Astrocyte (in vitro differentiated cells and primary cell): ENCODE results near the gene PSG6. TPM values are rescaled to one million over a fixed set of nuclear protein-coding genes. Genes with fewer than 3 reads are reported as not detected.
A peak's percentile ranks its signal among the peaks of the same experiment; 100 is the strongest.
"Not testable (repeated sequence)": the region's sequence is repeated elsewhere in the genome, so short reads cannot be mapped to it uniquely, and the experiment has no call there.

Experiments
- DNase-seq: peaks from one replicate; pipeline ENCODE4 v3.0.0-alpha.2; 2010; ENCODE audit warnings: low read depth
- FAIRE-seq: peaks from 2 replicates; lab custom pipeline; 2011; peaks lifted over from hg19 to GRCh38; lab: Jason Lieb, UNC
- H2AFZ ChIP-seq: 2 replicates; pipeline ENCODE4 v1.6.0; 2012; ENCODE audit warnings: low read depth, low read length, inconsistent platforms
- H3K27ac ChIP-seq: 2 replicates; pipeline ENCODE4 v1.5.1; 2011; ENCODE audit warnings: low read depth, low read length, inconsistent platforms
- H3K27me3 ChIP-seq: 2 replicates; pipeline ENCODE4 v1.6.0; 2011; ENCODE audit warnings: low read length, inconsistent platforms; ENCODE audit not compliant: insufficient read depth
- H3K36me3 ChIP-seq: 2 replicates; pipeline ENCODE4 v1.5.1; 2011; ENCODE audit warnings: low read length, inconsistent platforms; ENCODE audit not compliant: insufficient read depth
- H3K4me1 ChIP-seq: 2 replicates; pipeline ENCODE4 v1.5.1; 2011; ENCODE audit warnings: low read length, inconsistent platforms; ENCODE audit not compliant: insufficient read depth
- H3K4me2 ChIP-seq: 2 replicates; pipeline ENCODE4 v1.6.0; 2012; ENCODE audit warnings: low read length, inconsistent platforms
- H3K4me3 ChIP-seq: 2 replicates; pipeline ENCODE4 v1.5.1; 2011; ENCODE audit warnings: low read depth, mild to moderate bottlenecking, low read length, inconsistent platforms; ENCODE audit not compliant: insufficient read depth
- H3K79me2 ChIP-seq: 2 replicates; pipeline ENCODE4 v1.6.0; 2012; ENCODE audit warnings: mild to moderate bottlenecking, low read length, inconsistent platforms; ENCODE audit not compliant: insufficient read depth
- H3K9ac ChIP-seq: 2 replicates; pipeline ENCODE4 v1.6.0; 2012; ENCODE audit warnings: mild to moderate bottlenecking, low read length, inconsistent platforms
- H3K9me3 ChIP-seq: 2 replicates; pipeline ENCODE4 v1.5.1; 2012; ENCODE audit warnings: low read depth, mild to moderate bottlenecking, low read length, inconsistent platforms; ENCODE audit not compliant: insufficient read depth
- H4K20me1 ChIP-seq: 2 replicates; pipeline ENCODE4 v1.6.0; 2012; ENCODE audit warnings: low read length, inconsistent platforms; ENCODE audit not compliant: insufficient read depth
- H3K27ac Mint-ChIP-seq: one replicate; pipeline ENCODE4 v1.8.0; 2021; ENCODE audit warnings: mild to moderate bottlenecking, mixed read lengths; ENCODE audit not compliant: unreplicated experiment
- H3K27me3 Mint-ChIP-seq: one replicate; pipeline ENCODE4 v1.8.0; 2021; ENCODE audit warnings: low read depth, mixed read lengths; ENCODE audit not compliant: unreplicated experiment
- H3K36me3 Mint-ChIP-seq: one replicate; pipeline ENCODE4 v1.8.0; 2021; ENCODE audit warnings: low read depth, mixed read lengths; ENCODE audit not compliant: unreplicated experiment
- H3K4me1 Mint-ChIP-seq: one replicate; pipeline ENCODE4 v1.8.0; 2021; ENCODE audit warnings: low read depth, mixed read lengths; ENCODE audit not compliant: unreplicated experiment
- H3K4me3 Mint-ChIP-seq: one replicate; pipeline ENCODE4 v1.8.0; 2021; ENCODE audit warnings: mild to moderate bottlenecking, moderate library complexity, mixed read lengths; ENCODE audit not compliant: unreplicated experiment
- H3K9me3 Mint-ChIP-seq: one replicate; pipeline ENCODE4 v1.8.0; 2021; ENCODE audit warnings: mild to moderate bottlenecking, mixed read lengths; ENCODE audit not compliant: unreplicated experiment
- EZH2 ChIP-seq: IDR thresholded peaks from 2 replicates; pipeline ENCODE4 v1.6.1; 2012; ENCODE audit warnings: mild to moderate bottlenecking, low read length, inconsistent platforms; ENCODE audit not compliant: insufficient read depth
- total RNA-seq: library from RNA; stranded (reverse); gene quantifications from 2 replicates; pipeline ENCODE4 v1.2.1, GENCODE V29; 2021
- TF ChIP-seq, protein P1 (sequence below): IDR thresholded peaks from 2 replicates; pipeline ENCODE4 v1.5.1; 2011; ENCODE audit warnings: low read depth, mild to moderate bottlenecking, inconsistent platforms, low read length, moderate library complexity; ENCODE audit not compliant: insufficient read depth

The PSG6 gene
- total RNA-seq, 1 donor from 2014 or later = 0.23 TPM

DNA sequence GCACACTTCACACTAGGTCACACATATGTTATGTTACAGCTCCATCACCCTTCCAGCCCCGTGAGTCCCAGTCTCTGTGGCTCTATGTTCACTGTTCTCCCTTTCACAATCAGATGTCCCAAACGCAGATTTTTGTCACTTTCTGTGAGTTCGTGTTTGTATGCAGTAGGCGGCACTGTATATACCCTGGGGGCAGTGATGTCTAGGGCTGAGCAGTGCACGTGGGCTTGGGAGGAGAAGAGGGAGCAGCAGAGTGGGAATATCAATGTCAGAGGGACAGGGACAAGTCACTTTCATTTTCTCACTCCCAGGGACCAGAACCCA lies 60.2 kb downstream of the PSG6 start:
- no peaks in the 10 kb centered on the region for H3K36me3 ChIP-seq
- Mint-ChIP-seq H3K27ac (no peak overlapping the region), H3K9me3 (peaks cover 30% of the 10 kb centered on the region), H3K4me3 (no peak overlapping the region), H3K36me3 (peaks cover 3% of the 10 kb centered on the region), H3K27me3 (no peaks in the 10 kb centered on the region), H3K4me1 (no peaks in the 10 kb centered on the region)
- no peak overlapping the region for H3K4me2 ChIP-seq
- no peak overlapping the region for H3K9ac ChIP-seq
- peaks cover under 1% of the 10 kb centered on the region for H3K4me1 ChIP-seq
- H3K9me3 ChIP-seq = no peaks in the 10 kb centered on the region
- DNase-seq (no peak), FAIRE-seq (no peak)
- no peak overlapping the region for H3K4me3 ChIP-seq
- H3K27ac ChIP-seq = no peak overlapping the region
- H2AFZ ChIP-seq = no peak overlapping the region
- H3K27me3 ChIP-seq = no peaks in the 10 kb centered on the region
- TF ChIP-seq, protein P1, sequence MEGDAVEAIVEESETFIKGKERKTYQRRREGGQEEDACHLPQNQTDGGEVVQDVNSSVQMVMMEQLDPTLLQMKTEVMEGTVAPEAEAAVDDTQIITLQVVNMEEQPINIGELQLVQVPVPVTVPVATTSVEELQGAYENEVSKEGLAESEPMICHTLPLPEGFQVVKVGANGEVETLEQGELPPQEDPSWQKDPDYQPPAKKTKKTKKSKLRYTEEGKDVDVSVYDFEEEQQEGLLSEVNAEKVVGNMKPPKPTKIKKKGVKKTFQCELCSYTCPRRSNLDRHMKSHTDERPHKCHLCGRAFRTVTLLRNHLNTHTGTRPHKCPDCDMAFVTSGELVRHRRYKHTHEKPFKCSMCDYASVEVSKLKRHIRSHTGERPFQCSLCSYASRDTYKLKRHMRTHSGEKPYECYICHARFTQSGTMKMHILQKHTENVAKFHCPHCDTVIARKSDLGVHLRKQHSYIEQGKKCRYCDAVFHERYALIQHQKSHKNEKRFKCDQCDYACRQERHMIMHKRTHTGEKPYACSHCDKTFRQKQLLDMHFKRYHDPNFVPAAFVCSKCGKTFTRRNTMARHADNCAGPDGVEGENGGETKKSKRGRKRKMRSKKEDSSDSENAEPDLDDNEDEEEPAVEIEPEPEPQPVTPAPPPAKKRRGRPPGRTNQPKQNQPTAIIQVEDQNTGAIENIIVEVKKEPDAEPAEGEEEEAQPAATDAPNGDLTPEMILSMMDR = no peak
- no peak for TF ChIP-seq EZH2
- H4K20me1 ChIP-seq = no peaks in the 10 kb centered on the region
- H3K79me2 ChIP-seq = no peaks in the 10 kb centered on the region

GRCh38 chr19:42856866-42857543 lies 60.7 kb downstream of the PSG6 start:
- not testable (repeated sequence) for H3K27ac Mint-ChIP-seq

DNA sequence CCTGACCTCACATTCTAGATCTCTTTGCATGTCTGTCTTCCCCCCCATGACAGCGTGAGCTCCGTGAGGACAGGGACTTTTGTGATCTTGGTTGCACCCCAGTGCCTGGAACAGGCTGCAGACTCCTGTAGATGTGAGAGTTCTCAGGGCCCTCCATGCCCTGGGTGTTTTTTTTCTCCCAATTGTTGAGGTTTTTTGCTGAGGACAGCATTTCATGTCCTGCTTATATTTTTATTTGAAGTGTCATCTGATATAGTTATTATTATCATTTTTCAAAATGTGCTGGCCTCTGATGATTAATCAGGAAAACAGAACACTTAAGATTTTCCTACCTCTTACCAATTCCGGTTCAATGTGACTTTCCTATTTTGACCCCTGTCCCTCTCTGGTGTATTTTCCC lies 62.9 kb downstream of the PSG6 start:
- not testable (repeated sequence) for H3K79me2 ChIP-seq, H3K4me2 ChIP-seq, H3K9ac ChIP-seq, H3K27me3 ChIP-seq, H2AFZ ChIP-seq, FAIRE-seq, H3K4me1 Mint-ChIP-seq, H3K27ac ChIP-seq, H3K36me3 Mint-ChIP-seq, H3K27me3 Mint-ChIP-seq, H3K4me3 ChIP-seq, H3K9me3 ChIP-seq, H4K20me1 ChIP-seq, DNase-seq, H3K36me3 ChIP-seq, H3K4me3 Mint-ChIP-seq, H3K27ac Mint-ChIP-seq
- peaks cover 37% of the 10 kb centered on the region for H3K9me3 Mint-ChIP-seq
- peaks cover 19% of the 10 kb centered on the region for H3K4me1 ChIP-seq

More at GRCh38 chr19:42856866-42857543, 60.7 kb downstream of the PSG6 start:
- H3K36me3 ChIP-seq, H3K27me3 Mint-ChIP-seq, H4K20me1 ChIP-seq, H3K4me3 ChIP-seq, H2AFZ ChIP-seq, H3K4me2 ChIP-seq, H3K36me3 Mint-ChIP-seq, H3K4me1 Mint-ChIP-seq, H3K4me1 ChIP-seq, H3K9me3 ChIP-seq, H3K79me2 ChIP-seq, H3K27ac ChIP-seq, H3K4me3 Mint-ChIP-seq, DNase-seq, H3K9ac ChIP-seq, FAIRE-seq, H3K27me3 ChIP-seq: not testable (repeated sequence)
- H3K9me3 Mint-ChIP-seq = peaks cover 33% of the 10 kb centered on the region
- TF ChIP-seq, protein P1 = peak; percentile 53

DNA sequence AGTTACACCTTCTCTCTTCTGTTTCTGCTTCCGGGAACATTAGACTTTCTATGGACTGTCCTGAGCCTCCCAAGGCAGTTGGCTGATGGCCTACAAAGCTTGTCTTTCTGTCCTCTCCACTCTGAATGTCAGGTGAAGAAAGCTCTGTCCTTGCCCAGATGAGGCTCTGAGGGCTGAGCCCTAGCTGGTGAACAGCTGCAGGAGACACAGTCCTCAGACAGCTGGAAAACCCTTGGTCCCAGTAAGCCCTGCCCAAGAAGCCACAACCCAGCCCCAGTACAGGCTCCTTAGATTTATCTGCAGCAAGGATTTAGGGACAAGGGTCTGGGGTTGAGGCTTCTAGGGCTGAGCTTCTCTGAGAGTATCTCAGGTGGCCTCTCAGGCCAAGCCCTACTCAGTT lies 64.5 kb downstream of the PSG6 start:
- H3K79me2 ChIP-seq, H3K27ac Mint-ChIP-seq, H3K9me3 ChIP-seq, H4K20me1 ChIP-seq, H3K4me1 Mint-ChIP-seq, H3K4me2 ChIP-seq, H3K4me3 ChIP-seq, H3K27me3 ChIP-seq, DNase-seq, H3K36me3 Mint-ChIP-seq, H3K27me3 Mint-ChIP-seq, H3K4me3 Mint-ChIP-seq, H3K36me3 ChIP-seq, H3K27ac ChIP-seq, FAIRE-seq: not testable (repeated sequence)
- H3K4me1 ChIP-seq = peaks cover 19% of the 10 kb centered on the region
- peak overlapping the region; percentile 41 for H3K9ac ChIP-seq
- H2AFZ ChIP-seq = peak overlapping the region; percentile 18
- peaks cover 36% of the 10 kb centered on the region for H3K9me3 Mint-ChIP-seq

- not testable (repeated sequence) for H3K79me2 ChIP-seq, H3K27ac ChIP-seq, H3K27me3 ChIP-seq, H3K36me3 ChIP-seq, H2AFZ ChIP-seq, FAIRE-seq, H3K9me3 ChIP-seq, H3K4me1 Mint-ChIP-seq, H3K4me3 Mint-ChIP-seq, H3K4me2 ChIP-seq, H4K20me1 ChIP-seq, H3K27me3 Mint-ChIP-seq, H3K4me3 ChIP-seq, H3K36me3 Mint-ChIP-seq, H3K27ac Mint-ChIP-seq
- peak; percentile 48 for DNase-seq
- H3K9me3 Mint-ChIP-seq = peaks cover 37% of the 10 kb centered on the region
- Histone ChIP-seq H3K9ac (peak overlapping the region; percentile 41), H3K4me1 (peaks cover 19% of the 10 kb centered on the region)
Measured at GRCh38 chr19:42852821-42853220, 64.9 kb downstream of the PSG6 start.
